Measurements from ENCODE around the gene AANAT. TPM values are rescaled to one million over a fixed set of nuclear protein-coding genes. Genes with fewer than 3 reads are reported as not detected.

Gene AANAT
- not detected in 2 replicates for total RNA-seq

DNA sequence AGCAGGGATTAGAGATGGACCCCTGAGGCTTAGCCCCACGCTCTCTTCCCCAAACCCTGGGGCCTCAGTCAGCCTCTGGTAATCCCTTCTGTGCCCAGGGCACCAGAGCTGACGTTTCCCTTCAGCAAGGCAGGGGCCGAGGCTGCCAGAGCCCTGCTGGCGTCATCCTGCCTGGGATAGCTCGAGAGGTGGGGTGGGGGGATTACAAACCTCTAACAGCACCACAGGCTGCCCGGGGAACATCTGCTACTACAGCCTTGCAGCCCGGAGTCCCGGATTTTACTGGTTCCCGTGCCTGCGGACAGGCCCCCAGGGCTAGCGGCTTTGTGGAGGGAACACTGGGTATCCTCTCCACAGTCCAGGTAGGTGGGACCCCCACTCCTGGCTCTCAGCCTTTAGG is at the start of gene AANAT:
AANAT (plus strand) TSS at position 238 of the 400 bp plus-strand sequence. CDS start 1,144 bp downstream, outside the sequence.

GRCh38 chr17:76452660-76453430 is 14.6 kb upstream of the AANAT start, which contains the start of gene UBE2O:
TSS of gene UBE2O (minus strand) at chr17:76453152. CDS start at chr17:76453141, 11 bp downstream.

DNA sequence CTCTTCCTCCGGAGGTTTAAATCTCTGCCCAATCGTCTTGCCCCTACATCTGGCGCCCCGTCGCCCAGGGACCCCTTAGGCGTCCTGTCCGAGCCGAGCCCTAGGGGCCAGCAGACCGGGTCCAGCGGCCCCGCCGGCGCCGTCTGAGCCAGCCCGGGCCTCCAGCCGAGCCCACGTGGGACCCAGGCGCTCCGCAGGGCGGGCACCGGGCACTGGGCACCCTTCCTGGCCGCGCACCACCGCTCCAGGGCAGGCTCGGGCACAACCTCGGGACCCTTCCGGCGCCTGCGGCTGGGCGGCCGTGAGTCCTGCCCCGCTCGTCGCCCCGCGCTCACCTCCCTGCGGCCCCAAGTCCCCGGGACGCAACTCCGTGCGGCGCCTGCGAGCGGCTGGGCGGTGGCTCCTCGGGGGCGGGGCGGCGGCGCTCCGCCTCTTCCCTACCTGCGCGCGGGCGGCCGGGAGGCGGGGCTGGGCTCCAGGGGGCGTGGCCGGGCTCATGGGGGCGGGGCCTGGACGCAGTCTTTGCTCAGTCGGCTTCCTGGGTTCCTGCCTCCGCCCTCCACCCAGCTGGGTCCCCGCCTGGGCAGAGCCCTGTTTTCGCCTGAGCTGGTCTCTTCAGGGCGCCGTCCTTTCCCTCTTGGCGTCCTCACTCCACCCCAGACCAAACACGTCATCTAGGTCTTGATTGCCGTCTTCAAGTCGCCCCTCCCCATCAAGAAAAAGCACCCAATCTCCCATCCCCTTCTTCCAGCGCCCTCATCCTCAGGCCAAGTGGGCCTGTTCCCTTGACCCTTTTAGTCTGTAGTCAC is 33.8 kb downstream of the AANAT start, which contains the start of gene RHBDF2:
RHBDF2 (minus strand) TSS at position 406 of the 809 bp plus-strand sequence. CDS start 19,899 bp downstream, outside the sequence.

Other genes with a start within 250 kb of the AANAT start
- gene RNF157, start 227.1 kb upstream of the AANAT start, total RNA-seq = 0.22 and 0.93 TPM in 2 replicates
- 11.7 and 14.9 TPM in 2 replicates for gene UBALD2, start 202.3 kb upstream of the AANAT start, total RNA-seq
- 2.6 and 2.7 TPM in 2 replicates for gene QRICH2, start 159.3 kb upstream of the AANAT start, total RNA-seq
- gene PRPSAP1, start 113.7 kb upstream of the AANAT start, total RNA-seq = 81.1 and 81.4 TPM in 2 replicates
- 96.0 and 131 TPM in 2 replicates for gene SPHK1, start 83.0 kb upstream of the AANAT start, total RNA-seq
- 29.4 and 34.3 TPM in 2 replicates for gene UBE2O, start 14.5 kb upstream of the AANAT start, total RNA-seq
- 23.0 and 26.4 TPM in 2 replicates for gene RHBDF2, start 33.8 kb downstream of the AANAT start, total RNA-seq
- gene CYGB, start 70.1 kb downstream of the AANAT start, total RNA-seq = 0.29 and 0.66 TPM in 2 replicates
- gene PRCD, start 72.4 kb downstream of the AANAT start, total RNA-seq = 0.27 and 0.65 TPM in 2 replicates
- 0.22 and 0.27 TPM in 2 replicates for gene ST6GALNAC2, start 118.3 kb downstream of the AANAT start, total RNA-seq
- gene ST6GALNAC1, start 176.2 kb downstream of the AANAT start, total RNA-seq = not detected in 2 replicates
- gene MXRA7, start 243.4 kb downstream of the AANAT start, total RNA-seq = 88.2 and 90.5 TPM in 2 replicates